Measurements from ENCODE around the gene KCTD17.

The KCTD17 gene

DNA sequence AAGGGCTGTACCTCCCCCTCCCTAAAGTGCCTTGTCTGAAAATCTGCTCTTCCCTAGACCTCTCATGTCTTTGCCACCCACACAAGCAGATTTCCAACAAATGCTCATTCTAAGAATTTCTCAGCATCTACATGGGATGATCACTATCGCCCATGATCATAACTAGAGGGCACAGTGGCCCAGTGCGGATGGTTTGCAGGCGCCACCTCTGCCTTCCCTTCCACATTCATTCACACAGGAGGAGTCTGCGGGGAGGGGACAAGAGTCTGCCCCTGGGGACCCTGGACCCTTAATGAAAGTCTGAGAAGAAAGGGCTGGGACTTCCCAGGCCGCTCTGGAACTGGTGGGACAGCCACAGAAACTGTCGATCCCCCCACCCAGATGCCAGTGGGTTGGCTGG lies 28.9 kb downstream of the KCTD17 start:
- no peak for DNase-seq

DNA sequence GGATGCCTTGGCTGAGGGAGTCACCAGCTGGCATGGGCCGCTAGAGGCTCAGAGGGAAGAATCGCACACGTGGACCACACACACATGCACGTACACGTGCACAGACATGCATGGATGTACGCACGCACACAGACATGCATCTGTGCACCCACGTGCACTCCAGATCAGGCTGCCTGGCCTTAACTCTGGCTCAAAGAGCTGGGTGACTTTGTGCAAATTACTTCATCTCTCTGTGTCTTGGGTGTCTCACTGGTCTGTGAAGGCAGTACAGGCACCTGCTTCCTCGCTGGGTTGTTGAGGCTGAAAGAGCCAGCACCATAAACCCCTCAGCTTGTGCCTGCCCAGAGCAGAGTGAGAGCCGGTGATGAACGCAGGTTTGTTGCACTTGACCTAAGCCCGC lies 29.3 kb downstream of the KCTD17 start:
- DNase-seq, result no peak

DNA sequence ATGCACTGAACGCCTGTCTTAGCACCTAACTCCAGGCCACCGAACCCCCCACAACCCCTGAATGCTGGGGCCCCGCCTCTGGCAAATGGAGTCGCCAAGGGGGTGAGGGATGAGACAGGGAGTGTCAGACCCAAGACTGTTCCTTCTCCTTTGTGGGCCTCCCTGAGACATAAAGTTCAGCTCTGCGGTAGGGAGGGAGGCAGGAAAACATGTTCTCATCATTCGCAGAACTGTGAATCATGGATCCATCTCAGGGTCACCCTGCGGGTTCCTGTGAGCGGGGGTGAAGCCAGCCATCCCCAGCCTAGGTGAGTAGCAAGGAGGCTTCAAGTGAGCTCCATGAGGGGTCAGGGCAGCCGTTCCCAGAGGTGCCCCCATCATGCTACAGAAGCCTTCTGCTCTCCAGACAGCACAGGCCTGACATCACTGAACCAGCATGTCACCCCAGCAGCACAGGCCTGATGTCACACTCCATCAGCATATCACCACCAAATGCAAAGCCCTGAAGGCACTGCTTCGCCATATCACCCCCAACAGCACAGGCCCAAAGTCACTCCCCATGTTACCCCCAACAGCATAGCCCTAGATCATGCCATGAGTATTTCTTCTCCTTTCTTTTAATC lies 30.8 kb downstream of the KCTD17 start:
- peak; percentile 48 for DNase-seq

DNA sequence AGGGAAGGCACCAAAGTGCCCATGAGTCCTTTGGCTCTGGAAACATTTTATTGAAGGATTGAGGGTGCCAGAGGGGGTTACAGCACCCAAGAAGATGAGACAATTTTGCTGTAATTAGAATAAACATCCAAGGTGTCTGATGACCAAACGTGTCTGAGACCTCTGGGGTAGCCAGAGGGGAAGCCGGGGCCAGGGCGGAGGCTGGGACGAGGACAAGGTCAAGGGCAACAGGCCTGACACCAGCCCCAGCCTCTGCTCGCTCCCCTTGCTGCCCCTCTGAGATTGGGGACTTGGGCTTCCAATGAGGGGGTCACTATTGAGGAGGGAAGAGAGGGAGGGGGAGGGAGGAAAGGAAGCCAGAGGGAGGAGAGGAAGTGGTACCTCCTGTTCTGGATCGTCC lies 32.4 kb downstream of the KCTD17 start:
- DNase-seq, result no peak

DNA sequence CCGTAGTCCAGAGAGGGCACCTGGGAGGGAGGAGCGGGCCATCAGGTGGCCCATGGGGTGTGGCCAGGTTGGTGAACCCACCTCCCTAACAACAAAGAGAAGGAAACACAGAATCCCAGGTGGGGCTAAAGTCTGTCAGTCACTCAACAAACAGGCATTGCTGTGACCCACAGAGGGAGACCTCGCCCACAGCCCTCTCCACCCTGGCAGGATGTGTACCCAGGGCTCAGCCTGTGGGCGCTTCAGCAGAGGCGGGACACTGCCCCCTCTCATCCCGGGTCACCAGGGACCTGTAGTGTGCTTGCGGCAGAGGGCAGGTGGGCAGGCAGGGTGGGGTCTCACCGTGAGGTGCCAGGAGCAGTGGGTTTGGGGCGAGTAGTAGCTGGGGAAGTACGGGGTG lies 32.8 kb downstream of the KCTD17 start:
- DNase-seq, result no peak

DNA sequence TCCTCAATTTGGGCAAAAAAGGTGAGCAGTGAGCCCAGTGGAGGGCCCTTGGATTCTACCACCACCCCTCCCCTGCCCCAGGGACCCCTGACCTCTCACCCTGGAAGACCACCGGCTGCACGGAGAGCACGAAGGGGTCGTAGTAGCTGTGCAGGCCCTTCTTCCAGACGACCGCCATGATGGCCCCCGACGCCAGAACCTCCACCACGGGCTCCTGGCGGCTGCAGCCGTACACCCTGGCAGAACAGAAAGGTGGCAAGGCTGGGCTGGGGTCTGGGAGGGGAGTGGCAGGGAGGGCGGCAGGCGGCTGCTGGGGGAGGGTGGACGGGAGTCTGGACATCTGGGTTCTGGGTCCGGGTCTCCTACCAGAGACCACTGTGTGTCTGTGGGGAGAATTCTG lies 34.6 kb downstream of the KCTD17 start:
- DNase-seq, result no peak

DNA sequence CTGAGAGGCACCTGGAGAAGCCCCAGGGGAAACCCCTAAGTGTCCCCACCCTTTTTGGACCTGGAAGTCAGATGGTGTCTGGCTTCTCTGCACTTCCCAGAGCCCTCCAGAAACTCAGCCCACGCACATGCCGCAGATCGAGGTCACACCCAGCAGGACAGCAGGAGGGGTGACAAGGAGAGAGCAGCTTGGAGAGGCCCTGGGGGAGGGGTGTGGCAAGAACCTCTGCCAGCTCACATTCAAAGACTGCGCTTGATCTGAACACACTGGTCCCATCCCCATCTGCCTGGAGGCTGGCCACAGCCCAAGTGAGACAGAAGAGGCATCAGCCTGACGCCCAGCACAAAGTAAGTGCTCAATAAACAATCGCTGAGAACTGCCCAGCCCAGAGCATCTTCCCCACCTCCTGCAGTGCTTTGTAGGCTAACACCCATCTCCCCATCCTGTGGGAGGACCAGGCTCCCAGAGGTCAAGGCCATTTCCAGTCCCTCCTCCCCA lies 36.6 kb downstream of the KCTD17 start:
- DNase-seq, result no peak

DNA sequence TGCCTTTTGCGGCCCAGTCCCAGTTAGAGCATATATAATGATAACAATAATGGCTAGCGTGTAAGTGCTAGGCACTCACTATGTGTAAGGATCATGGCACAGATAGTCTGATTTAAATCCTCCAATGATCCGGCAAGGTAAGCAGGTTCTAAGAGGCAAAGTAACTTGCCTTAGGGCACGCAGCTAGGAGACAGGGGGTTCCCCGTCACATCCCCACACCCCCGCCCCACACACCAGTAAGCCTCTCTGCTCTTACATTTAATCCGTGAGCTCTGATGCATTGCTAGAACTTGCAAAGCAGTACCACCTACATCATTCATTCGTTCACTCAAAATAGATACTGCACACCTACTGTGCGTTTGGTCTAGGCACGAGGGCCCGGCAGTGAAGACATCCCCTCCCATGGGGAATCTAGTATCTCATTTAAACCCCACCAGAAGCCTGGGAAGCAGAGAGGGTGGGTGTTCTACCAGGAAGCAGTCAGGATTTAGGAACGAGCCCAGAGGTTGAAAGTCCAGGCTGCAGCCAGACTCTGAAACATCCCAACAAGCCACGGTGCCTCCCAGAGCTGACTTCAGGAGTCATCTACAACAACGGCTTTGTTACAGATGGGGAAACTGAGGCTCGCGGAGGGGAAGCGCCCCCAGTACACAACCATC lies 37.3 kb downstream of the KCTD17 start:
- peak; percentile 20 for DNase-seq

DNA sequence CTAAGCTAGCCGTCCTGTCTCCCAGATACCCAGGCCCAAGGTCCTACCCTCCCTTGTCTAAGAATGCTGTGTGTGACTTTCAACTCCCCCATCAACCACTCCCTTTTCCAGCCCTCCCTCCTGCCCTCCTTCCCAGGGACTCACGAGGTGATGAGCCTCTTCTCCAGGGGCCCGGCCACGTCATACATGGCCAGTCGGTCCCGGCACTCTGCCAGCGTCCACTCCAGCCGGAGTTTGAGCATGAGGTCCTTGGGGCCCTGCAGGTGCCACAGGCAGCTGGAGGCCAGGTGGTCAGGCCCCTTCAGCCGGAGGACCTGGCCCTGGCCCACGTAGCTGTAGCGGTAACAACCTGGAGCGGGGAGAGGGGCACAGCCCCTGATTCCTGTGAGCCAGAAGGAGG lies 37.9 kb downstream of the KCTD17 start:
- no peak for DNase-seq

DNA sequence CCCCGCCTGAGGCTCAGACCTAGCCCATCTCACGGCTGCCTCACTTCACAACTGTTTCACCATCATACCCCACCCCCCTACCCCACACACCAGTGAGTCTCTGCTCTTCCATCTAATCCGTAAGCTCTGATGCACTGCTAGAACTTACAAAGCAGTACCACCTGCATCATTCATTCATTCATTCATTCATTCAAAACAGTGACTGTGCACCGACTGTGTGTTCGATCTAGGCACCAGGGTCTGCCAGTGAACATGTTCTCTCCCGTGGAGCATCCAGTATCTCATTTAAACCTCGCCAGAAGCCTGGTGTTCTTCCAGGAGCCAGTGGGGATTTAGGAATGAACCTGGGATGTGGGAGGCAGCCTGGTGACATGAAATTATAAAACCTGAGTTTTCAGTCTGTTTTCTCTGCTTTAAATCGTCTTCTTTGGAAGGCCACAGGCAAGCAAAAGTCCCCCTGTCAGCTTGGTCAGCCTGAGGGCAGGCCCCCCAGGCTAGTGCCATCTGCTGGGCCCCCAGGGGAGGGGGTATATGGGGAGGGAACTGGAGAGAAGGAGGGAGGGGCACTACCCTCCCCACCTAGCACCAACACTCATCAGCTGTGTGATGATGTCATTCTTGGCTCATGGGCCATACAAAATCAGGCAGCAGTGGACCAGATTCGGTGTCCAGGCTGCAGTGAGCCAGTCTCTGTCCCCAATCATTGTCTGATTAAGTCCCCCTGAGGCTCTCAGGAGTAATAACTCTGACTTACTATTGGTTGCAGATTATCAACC lies 39.6 kb downstream of the KCTD17 start:
- DNase-seq, result no peak

DNA sequence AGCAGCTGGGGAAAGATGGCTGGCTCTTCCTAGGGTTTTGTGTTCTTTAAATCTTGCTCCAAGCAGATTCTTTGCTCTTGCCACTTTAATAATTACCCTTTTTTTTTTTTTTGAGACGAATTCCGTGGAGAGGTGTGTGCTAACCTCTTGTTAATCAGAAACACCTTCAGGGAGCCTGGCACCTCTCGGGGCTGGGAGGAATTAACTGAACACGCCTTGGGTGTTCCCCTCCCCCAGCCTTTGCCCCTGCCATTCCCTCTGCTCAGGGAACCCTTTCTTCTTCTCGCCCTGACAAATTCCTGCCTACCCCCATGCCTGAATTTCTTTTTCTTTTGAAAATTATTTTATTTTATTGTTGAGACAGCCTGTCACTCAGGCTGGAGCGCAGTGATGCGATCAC lies 40.5 kb downstream of the KCTD17 start:
- DNase-seq, result no peak

DNA sequence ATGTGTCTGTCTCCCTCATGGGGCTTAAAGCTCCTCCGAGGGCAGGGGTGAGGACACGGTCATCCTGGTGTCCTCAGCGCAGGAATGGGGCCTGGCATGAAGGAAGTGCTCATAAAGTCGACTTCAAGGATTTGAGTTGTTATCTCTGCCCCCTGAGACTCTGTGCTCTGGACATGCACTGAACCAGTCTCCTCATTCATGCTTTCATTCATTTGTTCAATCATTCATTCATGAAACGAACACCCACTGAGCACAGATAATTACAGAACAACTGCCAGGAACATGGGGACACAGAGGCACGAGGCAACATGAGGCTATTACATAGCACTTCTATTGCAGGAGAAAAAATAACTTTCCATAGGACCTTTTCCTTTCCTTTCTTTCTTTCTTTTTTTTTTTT lies 41.5 kb downstream of the KCTD17 start:
- no peak for DNase-seq

DNA sequence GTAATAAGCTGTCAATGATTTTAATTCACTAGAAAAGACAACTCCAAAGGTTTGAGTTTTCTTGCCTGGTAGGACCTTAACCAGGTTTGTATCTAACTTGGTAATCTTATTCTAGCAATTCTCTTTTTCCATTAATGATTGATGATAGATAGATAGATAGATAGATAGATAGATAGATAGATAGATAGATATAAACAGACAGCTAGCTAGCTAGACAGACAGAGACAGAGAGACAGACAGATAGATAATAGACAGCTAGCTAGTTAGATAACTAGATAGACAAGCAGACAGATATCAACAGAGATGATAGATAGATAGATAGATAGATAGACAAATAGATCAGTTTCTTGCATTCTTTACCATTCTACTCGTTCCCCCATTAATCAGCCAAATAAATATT lies 42.7 kb downstream of the KCTD17 start:
- DNase-seq, result no peak

DNA sequence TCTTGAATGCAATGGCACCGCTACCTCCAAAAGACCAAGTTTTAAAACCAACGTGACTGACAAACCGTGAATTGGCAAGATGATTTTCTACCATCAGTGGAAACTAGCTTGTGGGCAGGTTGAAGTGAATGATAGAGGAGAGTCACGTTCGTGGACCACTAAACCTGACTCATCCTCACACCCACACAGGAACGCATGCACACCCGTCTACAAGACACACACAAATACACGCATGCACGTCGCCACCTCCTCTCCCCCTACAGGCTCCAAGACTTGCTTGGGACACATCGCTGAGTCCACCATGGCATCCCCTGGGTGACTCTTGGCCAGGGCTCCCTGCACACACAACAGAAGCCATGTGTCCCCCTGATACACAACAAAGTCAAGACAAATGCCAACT lies 43.6 kb downstream of the KCTD17 start:
- DNase-seq, result peak; percentile 73

DNA sequence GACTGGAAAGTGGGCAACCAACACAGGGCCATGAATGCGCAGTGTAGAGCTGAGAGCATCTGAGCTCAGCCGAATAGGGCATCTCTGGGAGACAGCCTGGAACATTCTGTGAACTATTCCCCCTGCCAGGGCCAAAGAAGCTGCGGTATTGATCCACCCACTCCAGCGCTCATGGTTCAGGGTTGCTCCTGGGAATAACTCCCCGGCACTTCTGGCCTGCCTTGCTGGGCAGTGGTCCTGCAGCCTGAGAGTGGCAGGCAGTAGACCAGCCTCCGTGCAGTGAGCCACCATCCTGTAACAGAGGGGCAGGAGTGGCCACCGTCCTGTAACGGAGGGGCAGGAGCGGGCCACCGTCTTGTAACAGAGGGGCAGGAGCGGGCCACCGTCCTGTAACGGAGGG lies 45.8 kb downstream of the KCTD17 start:
- no peak for DNase-seq

DNA sequence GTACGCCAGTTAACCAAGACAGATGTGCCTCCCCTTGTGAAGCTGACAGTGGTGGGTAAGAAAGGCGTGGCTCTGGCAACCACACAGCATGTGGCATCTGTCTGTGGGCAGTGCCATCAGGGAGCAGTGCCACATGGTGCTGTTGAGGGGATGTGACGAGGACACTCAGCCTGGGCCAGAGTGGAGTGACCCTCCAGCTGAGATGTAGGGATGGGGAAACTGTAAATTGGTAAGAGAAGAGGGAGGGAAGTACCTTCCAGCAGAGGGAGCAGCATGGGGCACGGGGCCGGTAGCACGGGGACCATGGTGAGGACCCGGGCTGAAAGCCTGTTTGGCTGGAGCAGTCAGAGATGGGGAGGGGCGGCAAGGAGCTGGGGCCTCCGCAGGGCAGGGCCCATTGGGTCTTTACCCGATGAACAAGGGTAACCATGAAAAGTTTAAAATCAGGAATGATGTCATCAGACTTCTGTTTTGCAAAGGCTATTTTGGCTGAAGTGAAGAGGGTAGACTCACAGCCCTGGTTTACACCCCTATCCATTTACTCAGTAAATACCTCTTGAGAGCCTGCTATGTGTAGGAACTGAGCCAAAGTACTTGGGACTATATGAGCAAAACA lies 47.5 kb downstream of the KCTD17 start:
- DNase-seq, result no peak

DNA sequence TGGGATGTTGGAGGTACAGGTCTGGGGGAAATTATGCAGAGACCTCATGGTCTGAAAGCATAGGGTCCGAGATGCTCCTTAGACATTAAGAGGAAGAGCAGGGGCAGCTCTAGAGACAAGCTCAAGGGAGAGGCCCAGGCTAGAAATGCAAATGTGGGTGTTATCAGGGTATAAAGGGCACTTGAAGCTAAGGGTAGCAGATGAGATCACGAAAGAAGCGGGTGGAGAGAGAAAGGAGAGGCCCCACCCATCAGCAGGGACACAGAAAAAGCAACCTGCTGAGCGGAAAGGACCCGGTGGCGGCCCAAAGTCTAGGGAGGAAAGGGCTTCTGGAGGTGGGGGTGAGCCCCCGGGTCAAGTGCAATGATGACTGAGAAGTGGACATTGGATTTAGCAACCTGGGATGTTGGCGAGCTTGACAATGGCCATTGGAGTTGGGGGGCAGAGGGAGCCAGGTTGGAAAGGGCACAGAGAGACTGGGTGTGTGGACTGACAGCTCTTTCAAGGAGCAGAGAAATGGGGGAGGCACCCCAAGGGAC lies 49.1 kb downstream of the KCTD17 start:
- no peak for DNase-seq

DNA sequence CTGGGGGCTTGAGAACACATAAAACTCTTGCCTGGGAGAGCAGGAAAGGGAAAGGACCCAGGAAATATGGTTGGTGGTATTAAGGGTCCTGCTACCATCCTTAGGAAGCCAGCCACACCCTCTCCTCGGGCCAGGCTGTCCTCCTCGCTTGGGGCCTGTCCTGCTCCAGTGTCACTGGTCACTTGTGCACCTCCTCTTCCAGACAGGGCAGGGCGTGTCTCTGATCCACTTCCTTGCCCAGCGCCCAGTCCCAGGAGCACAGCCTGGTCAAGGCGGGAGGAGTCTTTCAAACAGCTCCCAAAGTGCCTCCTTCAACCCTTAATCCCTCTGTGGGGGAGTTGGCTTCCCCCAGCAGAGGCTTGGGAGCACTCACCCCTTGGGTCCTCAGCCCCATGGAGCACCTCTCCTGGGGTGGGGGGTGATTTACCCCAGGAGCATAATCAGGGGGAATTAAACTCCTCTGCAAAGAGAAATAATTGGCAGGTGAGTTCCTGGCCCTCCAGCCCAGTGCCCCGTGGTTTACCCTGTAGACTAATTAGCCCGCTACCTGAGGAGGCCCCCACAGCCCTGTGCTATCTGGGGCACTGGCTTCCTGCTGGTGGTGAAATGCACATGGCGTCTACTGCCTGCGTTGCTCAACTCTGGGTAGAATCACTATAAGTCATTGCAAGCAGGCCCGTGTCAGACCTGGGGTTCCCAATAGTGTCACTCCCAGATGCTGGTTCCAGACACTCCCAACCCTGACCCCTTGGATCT lies 49.9 kb downstream of the KCTD17 start:
- DNase-seq, result no peak

DNA sequence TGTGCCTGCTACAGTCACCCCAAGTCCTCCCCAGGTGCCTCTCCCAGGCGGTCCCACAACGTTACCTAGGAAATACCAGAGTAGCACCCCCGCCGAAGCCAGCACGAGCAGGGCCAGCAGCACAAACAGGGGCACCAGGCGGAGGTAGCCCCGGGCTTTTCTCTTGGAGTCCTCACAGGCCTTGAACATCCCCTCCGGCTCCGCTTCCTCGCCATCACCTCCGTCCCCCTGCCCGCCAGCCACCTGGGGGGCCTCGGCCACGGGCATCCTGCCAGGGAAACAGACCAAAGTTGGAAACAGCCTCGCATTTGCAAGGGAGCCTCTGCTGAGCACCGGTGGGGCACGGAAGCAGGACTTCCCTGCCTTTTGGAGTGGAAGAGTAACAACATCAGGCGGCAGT lies 51.6 kb downstream of the KCTD17 start:
- no peak for DNase-seq

DNA sequence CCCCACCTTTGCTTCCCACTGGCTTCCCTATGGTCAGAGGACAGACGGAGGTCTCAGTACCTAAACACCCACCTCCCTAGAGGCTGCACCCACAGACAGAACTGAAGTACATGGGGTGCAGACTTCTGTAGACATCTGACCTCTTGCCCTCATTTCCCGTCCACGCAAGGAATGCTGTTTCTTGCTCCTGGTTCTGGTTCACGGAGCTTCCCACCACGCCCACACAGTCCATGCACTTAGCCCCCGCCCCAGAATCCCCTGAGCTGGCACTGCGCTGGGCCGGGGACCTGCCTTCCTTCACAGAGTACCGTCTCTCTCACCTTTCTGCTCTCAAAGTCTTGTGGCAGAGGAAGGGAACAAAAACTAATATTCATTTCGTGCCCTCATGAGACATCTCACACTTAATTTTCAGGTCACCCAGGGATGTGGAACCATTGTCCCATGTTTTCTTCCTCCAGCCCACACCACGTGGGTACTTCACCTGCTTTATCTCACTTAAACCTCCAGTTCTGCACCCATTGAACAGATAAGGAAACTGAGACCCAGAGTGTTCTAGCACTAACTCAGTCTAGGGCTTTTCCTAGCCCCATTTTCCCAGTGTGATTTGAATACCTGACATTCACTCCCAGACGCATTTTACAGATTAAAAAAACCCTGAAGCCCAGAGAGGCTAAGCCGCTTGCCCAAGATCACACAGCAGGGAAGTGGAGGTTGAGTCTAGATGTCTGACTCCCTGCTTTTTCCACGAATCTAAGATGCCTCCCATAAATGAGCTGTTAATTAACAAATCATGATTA lies 52.3 kb downstream of the KCTD17 start:
- DNase-seq, result no peak

DNA sequence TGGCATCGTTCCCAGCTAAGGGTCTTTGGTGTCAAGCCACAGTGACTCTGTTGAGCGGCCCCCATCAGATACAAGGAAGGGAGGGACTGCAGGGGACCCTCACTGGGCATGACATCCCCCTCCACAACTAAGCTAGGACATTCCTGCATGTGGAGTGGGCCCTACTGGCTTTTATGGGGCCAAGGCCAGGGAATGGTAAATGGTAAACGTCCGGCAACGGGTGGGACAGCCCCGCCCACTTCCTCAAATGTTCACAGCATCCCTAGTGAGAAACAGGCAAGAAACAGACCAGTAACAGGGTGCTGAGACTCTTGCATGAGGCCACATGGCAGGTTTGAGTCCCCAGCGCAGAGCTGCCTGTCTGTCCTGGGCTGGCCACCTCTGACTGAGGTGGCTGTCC lies 53.6 kb downstream of the KCTD17 start:
- DNase-seq, result no peak

DNA sequence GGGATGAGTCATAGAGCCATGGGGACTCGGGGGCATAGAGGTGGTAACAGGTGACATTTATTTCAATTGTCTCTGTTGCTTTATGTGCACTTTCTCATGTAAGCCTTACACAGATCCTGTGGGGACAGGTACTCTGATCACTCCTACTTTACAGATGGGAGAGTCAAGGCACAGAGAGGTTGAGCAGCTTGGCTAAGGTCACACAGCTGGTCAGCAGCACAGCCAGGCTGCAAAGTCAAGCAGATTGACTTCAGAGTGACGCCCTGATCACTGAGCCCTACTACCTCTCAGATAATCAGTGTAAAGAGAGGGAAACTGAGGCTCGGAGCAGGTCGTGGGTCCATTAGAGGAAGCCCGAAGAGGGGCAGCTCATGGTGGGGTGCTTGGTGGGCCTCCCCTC lies 54.4 kb downstream of the KCTD17 start:
- no peak for DNase-seq

All from stimulated activated naive CD4-positive, alpha-beta T cell treated with Interleukin-2 at 50 U/mL for 16 hours (primary cell).